ENCODE results near the gene HIF1A.

Gene HIF1A

GRCh38 chr14:61720294-61720661 lies 25.0 kb downstream of the HIF1A start:
- Histone ChIP-seq H3K4me1 (ENCODE audit: insufficient read depth, low read length) (no peaks in the 10 kb centered on the region), H4K20me1 (ENCODE audit: insufficient read depth, low read length) (peaks cover 55% of the 10 kb centered on the region), H3K9ac (ENCODE audit: low read depth, low read length) (no peak overlapping the region), H3K4me2 (ENCODE audit: insufficient read depth, low read length) (no peak overlapping the region), H3K4me3 (ENCODE audit: low read depth in 1 of 2, low read length in 2 of 2) (no peak overlapping the region), H3K36me3 (ENCODE audit: insufficient read depth, low read length) (peaks cover 48% of the 10 kb centered on the region), H3K9me3 (ENCODE audit: insufficient read depth, low read length, severe bottlenecking) (no peaks in the 10 kb centered on the region), H3K27ac (ENCODE audit: low read length) (no peak overlapping the region), H3K79me2 (ENCODE audit: insufficient read depth, low read length) (peaks cover 70% of the 10 kb centered on the region), H2AFZ (ENCODE audit: low read depth, low read length) (no peak overlapping the region), H3K27me3 (ENCODE audit: insufficient read depth, low read length, poor library complexity) (no peaks in the 10 kb centered on the region)
- no peak for TF ChIP-seq EZH2 (IDR thresholded peaks at IDR 0.05; ENCODE audit: borderline replicate concordance, low read depth, low read length, severe bottlenecking)
- TF ChIP-seq CTCF (IDR thresholded peaks at IDR 0.05; ENCODE audit: borderline replicate concordance, extremely low read depth, low read length, poor library complexity, severe bottlenecking) = no peak
- DNase-seq (no peak), ATAC-seq (ENCODE audit: insufficient read depth, low read depth) (no peak)

GRCh38 chr14:61720741-61721140 lies 25.4 kb downstream of the HIF1A start:
- DNase-seq = no peak
- Histone ChIP-seq H3K4me2 (ENCODE audit: insufficient read depth, low read length) (no peak overlapping the region), H3K9ac (ENCODE audit: low read depth, low read length) (no peak overlapping the region), H3K36me3 (ENCODE audit: insufficient read depth, low read length) (peaks cover 51% of the 10 kb centered on the region), H2AFZ (ENCODE audit: low read depth, low read length) (no peak overlapping the region), H3K4me3 (ENCODE audit: low read depth in 1 of 2, low read length in 2 of 2) (no peak overlapping the region), H3K4me1 (ENCODE audit: insufficient read depth, low read length) (no peaks in the 10 kb centered on the region), H3K9me3 (ENCODE audit: insufficient read depth, low read length, severe bottlenecking) (no peaks in the 10 kb centered on the region), H4K20me1 (ENCODE audit: insufficient read depth, low read length) (peaks cover 50% of the 10 kb centered on the region), H3K27ac (ENCODE audit: low read length) (no peak overlapping the region), H3K79me2 (ENCODE audit: insufficient read depth, low read length) (peaks cover 65% of the 10 kb centered on the region), H3K27me3 (ENCODE audit: insufficient read depth, low read length, poor library complexity) (no peaks in the 10 kb centered on the region)
- TF ChIP-seq EZH2 (IDR thresholded peaks at IDR 0.05; ENCODE audit: borderline replicate concordance, low read depth, low read length, severe bottlenecking) (no peak), CTCF (IDR thresholded peaks at IDR 0.05; ENCODE audit: borderline replicate concordance, extremely low read depth, low read length, poor library complexity, severe bottlenecking) (no peak)
- ATAC-seq (ENCODE audit: insufficient read depth, low read depth) = no peak

- no peak overlapping the region for H2AFZ ChIP-seq (ENCODE audit: low read depth, low read length)
- H3K36me3 ChIP-seq (ENCODE audit: insufficient read depth, low read length) = peaks cover 85% of the 10 kb centered on the region
- no peak overlapping the region for H3K4me2 ChIP-seq (ENCODE audit: insufficient read depth, low read length)
- H4K20me1 ChIP-seq (ENCODE audit: insufficient read depth, low read length) = peaks cover 27% of the 10 kb centered on the region
- no peaks in the 10 kb centered on the region for H3K9me3 ChIP-seq (ENCODE audit: insufficient read depth, low read length, severe bottlenecking)
- no peak overlapping the region for H3K27ac ChIP-seq (ENCODE audit: low read length)
- peaks cover 31% of the 10 kb centered on the region for H3K79me2 ChIP-seq (ENCODE audit: insufficient read depth, low read length)
- no peaks in the 10 kb centered on the region for H3K27me3 ChIP-seq (ENCODE audit: insufficient read depth, low read length, poor library complexity)
- ATAC-seq (ENCODE audit: insufficient read depth, low read depth) (no peak; the same call in 2 of the 3 replicates), DNase-seq (no peak)
- TF ChIP-seq CTCF (IDR thresholded peaks at IDR 0.05; ENCODE audit: borderline replicate concordance, extremely low read depth, low read length, poor library complexity, severe bottlenecking) (no peak), EZH2 (IDR thresholded peaks at IDR 0.05; ENCODE audit: borderline replicate concordance, low read depth, low read length, severe bottlenecking) (no peak)
- H3K9ac ChIP-seq (ENCODE audit: low read depth, low read length) = no peak overlapping the region
- no peak overlapping the region for H3K4me3 ChIP-seq (ENCODE audit: low read depth in 1 of 2, low read length in 2 of 2)
- H3K4me1 ChIP-seq (ENCODE audit: insufficient read depth, low read length) = no peaks in the 10 kb centered on the region
These were observed 28.8 kb downstream of the HIF1A start for GRCh38 chr14:61724133-61724532.
